GM18507 (cell line): ENCODE data around the gene RACGAP1.
"Not testable (repeated sequence)": the region's sequence is repeated elsewhere in the genome, so short reads cannot be mapped to it uniquely, and the experiment has no call there.

Source experiments
- DNase-seq: peaks from one replicate; pipeline ENCODE4 v3.0.0; 2011; ENCODE audit warnings: low read depth; ENCODE audit not compliant: insufficient read length; ENCODE audit errors: extremely low spot score
- FAIRE-seq: peaks from 2 replicates; lab custom pipeline; 2011; peaks lifted over from hg19 to GRCh38; lab: Jason Lieb, UNC

Gene RACGAP1

DNA sequence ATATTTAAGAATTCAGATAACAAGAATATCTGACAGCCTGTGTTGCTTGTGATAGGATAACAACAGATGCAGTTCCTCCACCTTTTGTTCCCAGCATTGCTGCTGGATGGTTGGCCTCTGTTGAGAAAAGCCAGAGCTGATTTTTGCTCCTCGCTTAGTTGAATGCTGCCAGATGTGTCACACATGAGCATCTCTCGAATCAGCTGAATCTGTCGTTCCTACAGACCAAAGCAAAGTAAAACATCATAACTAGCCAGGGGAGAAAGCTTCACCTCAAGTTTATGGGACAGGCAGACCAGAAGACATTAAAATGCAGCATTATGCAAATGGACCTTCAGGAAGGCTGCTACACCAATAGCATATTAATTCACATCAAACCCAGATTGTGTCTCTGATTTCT, 20.1 kb downstream of the RACGAP1 start:
- DNase-seq (no peak), FAIRE-seq (no peak)

DNA sequence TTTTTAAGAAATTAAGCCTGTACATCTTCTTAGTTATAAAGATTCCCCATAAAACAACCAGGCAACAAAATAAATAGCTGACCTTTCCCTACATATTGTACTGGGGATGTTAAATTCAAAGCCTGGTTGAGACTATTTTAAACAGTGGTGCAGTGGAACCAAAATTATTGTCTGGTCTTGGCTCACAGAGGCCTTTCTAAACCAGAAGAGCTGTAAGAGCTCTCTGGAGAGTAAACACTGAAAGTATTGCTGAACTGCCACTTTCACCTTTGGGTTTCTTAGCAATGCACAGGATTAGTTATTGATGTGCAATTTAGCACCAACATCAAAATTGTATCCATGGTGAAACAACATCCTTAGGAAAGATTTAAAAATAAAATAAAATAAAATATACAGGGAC, 20.6 kb downstream of the RACGAP1 start:
- no peak for FAIRE-seq
- no peak for DNase-seq

DNA sequence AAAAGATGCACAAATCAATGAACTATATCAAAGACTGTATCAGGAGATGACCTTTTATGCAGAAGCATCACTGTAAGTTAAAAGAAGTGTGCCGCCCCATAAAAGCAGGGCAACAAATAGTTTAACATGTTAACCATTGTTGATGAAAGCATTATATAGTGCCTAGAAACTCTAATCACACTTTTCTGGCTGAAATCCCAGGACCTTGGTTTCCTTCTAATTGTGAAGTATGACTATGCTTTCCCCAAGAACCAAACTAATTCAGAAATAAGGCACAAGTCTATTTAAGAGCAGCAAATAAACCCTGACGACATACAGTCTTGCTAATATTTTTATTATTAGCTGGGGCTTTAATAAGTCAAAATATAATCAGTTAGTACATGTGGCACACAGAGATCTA, 21.7 kb downstream of the RACGAP1 start:
- DNase-seq (no peak), FAIRE-seq (no peak)

- FAIRE-seq, result no peak
These were observed 26.8 kb downstream of the RACGAP1 start for GRCh38 chr12:49998453-49998852.

GRCh38 chr12:49990273-49990672, 35.0 kb downstream of the RACGAP1 start:
- DNase-seq, result no peak
- no peak for FAIRE-seq

More at GRCh38 chr12:49998453-49998852, 26.8 kb downstream of the RACGAP1 start:
- DNase-seq, result no peak

DNA sequence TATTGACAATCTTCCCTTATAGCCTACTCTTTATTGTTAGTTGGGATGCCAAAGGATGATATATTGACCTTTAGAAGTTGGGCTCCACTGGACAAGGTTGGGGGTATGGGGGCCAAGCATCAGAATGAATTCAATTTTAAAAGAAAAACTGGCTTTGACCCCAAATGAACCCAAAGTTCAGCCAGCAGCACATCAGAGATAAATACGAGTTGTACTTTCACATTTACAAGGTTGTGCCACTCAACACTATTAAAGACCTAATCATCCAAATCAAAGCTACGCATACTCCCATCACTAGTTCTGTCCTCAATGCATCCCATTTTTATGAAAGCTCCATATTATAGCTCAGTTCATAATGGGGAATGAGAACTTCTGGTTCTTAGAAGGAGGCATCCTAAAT, 35.9 kb downstream of the RACGAP1 start:
- DNase-seq, FAIRE-seq: not testable (repeated sequence)

DNA sequence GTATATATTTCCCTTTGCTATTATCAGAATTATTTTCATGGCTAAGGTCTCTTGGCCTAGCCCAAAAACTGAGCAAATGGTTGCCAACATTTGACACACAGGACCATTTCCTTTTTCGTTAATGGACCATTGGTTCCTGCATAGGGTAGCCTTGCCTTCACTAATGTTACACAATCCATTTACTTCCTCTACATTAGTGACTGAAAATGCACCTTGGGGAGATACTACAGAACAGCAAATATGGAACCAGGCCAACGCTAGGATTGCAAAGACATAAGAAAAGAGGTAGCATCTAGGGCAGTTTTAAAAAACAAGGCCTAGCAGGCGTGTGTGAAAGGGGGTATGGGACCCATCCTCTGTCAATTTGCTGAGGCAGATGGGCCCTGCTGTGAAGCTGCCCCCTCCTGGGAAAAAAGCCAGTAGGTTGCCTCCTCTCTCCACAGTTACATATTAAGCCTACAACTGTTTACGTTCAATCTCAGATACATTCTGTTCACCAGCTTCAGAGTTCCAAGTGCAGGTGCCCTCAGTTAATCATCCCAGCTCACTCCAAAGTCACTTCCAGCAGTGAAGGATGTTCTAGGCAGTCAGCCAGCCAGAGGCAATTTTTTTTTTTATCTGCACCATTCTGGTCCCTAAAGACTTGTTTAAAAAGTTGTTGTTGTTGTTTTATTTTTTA, 37.5 kb downstream of the RACGAP1 start:
- FAIRE-seq, result no peak

GRCh38 chr12:49986476-49986875, 38.8 kb downstream of the RACGAP1 start:
- not testable (repeated sequence) for DNase-seq, FAIRE-seq

More for the DNA sequence above, 37.5 kb downstream of the RACGAP1 start:
- DNase-seq, result no peak

DNA sequence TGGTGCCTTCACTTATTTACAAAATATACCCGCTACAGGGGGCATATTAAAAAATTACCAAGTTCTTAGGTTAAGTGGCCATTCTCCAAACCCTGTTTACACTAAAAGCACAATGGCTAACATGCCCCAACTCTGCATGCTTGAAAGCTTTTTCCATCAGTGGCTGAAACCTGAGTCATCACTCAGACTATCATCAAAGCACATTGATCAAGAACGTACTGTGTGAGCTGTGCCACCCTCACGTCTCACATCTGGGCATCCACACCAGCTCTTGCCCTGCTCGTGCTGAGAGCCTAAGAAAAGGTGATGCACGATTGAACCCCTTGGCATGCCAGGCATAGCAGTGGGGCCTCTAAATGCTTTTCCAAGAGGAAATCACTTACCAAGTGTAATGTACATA, 39.3 kb downstream of the RACGAP1 start:
- FAIRE-seq (no peak), DNase-seq (no peak)

DNA sequence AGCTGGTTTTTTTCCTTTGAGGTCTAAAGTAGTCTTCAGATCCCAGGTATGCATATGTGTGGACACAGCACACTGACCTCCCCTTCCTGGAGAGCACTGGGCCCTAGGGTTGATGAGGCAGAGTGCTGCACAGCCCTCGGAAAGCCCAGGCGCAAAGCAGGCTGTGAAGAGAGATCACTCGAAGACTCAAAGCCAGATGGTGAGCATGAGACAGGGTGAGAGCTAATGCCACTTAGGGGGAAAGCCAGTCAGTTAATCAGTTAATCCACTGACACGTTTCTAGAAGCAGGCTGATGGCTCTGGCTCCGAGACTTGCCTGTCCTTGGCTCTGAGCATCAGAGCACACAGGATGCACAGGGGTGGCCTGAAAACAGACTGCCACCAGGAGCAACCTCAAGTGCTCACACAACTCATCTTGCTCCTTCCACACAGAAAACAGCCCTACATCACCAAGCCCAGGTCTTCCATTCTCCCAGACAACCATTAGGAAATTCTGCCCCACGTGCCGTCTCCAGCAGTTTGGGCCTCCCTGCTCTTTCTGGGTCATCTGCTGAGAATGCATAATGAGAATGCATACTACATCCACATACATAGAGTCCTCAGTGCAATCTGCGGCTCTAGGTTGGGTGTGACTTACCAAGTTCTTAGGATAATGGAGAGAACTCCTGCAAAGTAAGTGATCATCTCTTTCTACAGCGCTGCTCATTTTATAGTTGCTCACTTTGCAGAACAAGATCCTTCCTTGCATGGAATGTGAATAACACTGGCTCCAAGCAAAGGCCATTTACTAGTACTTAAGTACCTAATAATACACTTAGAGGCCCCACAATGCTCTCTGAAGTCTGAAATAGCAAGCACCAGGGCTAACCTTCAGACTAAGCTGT, 40.6 kb downstream of the RACGAP1 start:
- FAIRE-seq, result no peak
- no peak for DNase-seq

DNA sequence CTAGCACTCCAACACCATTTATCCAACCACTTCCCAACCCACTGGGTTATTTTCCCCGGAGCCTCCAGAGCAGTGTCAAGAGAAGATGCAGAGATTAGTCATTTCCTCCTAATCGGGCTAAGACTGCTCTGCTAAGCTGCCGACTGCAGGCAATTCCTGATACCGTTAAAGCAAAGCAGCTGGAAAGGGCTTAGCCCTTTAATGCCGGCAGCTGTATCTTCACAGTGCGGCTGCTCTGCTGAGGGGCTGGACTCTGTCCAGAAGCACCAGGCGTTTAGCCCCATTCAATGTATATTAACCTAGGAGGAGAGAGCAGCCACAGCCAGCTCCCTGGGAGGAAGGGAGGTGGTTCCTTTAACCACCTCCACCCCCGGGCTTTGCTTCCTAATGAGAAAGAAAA, 41.4 kb downstream of the RACGAP1 start:
- FAIRE-seq, result no peak

GRCh38 chr12:49982246-49983087, 42.8 kb downstream of the RACGAP1 start:
- no peak for DNase-seq

More for the DNA sequence above, 41.4 kb downstream of the RACGAP1 start:
- DNase-seq, result no peak

DNA sequence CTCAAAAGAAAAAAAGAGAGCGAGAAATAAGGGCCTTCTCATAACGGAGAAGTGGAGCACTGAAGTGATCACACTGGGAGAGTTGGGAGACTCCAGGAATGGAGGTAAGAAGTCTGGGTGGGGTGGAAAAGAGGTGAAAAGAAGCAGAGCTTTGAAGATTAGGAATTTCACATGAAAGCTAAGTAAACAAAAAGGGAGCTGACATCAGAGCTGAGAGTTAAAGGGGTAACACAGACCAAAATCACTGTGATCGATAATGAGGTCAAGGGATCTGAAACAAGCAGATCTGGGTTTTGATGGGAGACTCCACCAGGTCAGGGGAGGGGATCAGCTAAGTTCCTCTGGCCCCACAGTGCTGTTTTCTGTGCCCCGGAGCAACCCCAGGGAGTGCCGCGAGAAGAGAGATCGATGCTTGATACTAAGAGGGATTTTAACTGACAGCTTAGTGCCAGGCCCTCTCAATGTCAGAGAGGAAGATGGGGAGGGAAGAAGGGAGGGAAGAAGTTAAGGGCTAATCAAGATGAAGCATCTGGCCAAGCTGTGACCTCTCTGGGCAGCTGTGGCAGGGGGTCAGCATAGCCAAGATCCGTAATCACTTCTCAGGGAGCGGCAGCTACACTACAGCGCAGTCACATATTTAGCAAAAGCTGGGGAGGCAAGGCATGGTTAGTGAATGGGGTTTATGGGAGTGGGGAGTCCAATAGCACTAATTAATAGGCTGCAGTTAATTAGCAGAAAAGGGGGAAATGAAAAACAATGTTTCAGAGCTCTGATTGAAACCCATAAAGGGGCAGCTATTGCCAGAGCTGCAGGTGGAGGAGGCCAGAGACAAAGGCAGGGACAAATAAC, 44.6 kb downstream of the RACGAP1 start:
- FAIRE-seq, result no peak

More at GRCh38 chr12:49982246-49983087, 42.8 kb downstream of the RACGAP1 start:
- no peak for FAIRE-seq

DNA sequence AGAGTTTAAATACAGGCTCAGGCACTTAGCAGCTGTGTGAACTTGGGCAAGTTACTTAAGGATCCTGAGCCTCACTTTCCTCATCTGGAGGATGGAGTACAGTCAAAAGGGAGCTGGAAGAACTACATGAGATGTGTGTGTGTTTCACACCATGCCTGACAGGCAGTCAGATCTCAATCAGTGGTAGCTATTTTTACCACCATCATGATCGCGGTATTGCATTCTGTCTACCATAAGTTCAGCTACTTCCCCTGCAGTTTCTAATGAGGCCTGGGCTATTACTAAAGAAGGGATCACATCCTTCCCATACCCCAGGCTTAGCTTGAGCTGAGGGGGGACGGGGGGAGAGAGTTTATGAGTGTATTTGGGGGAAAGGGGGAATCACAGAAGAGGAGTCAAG, 45.5 kb downstream of the RACGAP1 start:
- no peak for DNase-seq
- no peak for FAIRE-seq

More for the DNA sequence above, 44.6 kb downstream of the RACGAP1 start:
- DNase-seq, result no peak

GRCh38 chr12:49979016-49979586, 46.2 kb downstream of the RACGAP1 start:
- no peak for FAIRE-seq
- no peak for DNase-seq

GRCh38 chr12:49978125-49978524, 47.2 kb downstream of the RACGAP1 start:
- DNase-seq (no peak), FAIRE-seq (no peak)

GRCh38 chr12:49976557-49976956, 48.7 kb downstream of the RACGAP1 start:
- DNase-seq (no peak), FAIRE-seq (no peak)

DNA sequence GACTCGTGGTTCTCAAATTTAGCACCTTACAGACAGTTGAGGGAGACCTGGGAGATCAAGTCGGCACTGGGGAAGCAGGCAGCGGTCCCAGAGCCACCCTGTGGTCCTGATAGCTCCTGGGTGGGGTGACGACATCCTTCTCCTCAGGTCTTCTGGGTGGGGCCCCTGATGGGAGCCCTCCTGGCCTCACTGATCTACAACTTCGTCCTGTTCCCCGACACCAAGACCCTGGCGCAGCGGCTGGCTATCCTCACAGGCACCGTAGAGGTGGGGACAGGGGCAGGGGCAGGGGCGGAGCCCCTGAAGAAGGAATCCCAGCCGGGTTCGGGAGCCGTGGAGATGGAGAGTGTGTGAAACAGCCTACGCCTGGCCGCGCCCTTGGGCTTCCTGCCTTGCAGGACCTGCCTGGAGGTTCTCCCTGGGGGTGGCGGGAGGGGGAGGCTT, 50.0 kb downstream of the RACGAP1 start:
- no peak for FAIRE-seq
- DNase-seq, result no peak
